HG03442 (cell line): Measurements from ENCODE around the gene KRTAP5-3.
"Not testable (repeated sequence)": the region's sequence is repeated elsewhere in the genome, so short reads cannot be mapped to it uniquely, and the experiment has no call there.

Experiments
- ATAC-seq: cut with Tn5 transposase; IDR thresholded peaks from one replicate; pipeline ENCODE4 v1.9.1; 2021; ENCODE audit warnings: mild to moderate bottlenecking, moderate library complexity; ENCODE audit not compliant: unreplicated experiment

The KRTAP5-3 gene, protein sequence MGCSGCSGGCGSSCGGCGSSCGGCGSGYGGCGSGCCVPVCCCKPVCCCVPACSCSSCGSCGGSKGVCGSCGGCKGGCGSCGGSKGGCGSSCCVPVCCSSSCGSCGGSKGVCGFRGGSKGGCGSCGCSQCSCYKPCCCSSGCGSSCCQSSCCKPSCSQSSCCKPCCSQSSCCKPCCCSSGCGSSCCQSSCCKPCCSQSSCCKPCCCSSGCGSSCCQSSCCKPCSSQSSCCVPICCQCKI

GRCh38 chr11:1608363-1608762, at the start of gene KRTAP5-3:
Gene KRTAP5-3 (minus strand): TSS chr11:1608463. CDS start chr11:1608385, 78 bp downstream.
- ATAC-seq = no peak

DNA sequence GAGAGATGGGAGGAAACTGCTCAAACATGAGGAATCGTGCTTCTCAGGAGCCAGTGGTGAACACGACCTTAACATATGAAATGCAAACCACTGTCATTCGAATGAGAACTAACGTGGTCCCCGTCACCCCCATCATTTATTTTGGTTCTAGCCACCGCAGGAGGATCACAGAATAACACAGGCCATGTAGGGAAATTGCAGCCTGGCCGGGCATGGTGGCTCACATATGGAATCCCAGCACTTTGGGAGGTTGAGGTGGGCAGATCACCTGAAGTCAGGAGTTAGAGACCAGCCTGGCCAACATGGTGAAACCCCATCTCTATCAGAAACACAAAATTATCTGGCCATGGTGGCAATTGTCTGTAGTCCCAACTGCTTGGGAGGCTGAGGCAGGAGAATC, 48.4 kb upstream of the KRTAP5-3 start:
- ATAC-seq = no peak

DNA sequence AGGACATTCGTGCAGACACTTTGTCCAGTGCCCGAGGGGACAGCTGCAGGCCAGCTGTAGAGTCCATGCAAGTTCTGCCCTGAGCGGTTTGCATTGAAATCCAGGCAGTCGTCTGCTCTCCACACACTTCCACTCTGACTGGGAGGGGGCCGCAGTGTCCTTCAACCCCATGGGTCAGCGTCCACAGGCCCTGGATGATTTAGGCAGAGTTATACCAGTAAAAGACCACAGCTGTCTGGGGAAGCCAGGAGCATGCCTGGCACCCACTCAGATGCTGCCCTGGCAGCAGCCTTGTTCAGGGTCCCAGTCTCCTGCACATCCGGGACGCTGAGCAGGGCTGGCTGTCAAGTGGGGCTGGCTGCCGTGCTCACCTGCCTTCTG, 47.8 kb upstream of the KRTAP5-3 start:
- ATAC-seq = no peak

DNA sequence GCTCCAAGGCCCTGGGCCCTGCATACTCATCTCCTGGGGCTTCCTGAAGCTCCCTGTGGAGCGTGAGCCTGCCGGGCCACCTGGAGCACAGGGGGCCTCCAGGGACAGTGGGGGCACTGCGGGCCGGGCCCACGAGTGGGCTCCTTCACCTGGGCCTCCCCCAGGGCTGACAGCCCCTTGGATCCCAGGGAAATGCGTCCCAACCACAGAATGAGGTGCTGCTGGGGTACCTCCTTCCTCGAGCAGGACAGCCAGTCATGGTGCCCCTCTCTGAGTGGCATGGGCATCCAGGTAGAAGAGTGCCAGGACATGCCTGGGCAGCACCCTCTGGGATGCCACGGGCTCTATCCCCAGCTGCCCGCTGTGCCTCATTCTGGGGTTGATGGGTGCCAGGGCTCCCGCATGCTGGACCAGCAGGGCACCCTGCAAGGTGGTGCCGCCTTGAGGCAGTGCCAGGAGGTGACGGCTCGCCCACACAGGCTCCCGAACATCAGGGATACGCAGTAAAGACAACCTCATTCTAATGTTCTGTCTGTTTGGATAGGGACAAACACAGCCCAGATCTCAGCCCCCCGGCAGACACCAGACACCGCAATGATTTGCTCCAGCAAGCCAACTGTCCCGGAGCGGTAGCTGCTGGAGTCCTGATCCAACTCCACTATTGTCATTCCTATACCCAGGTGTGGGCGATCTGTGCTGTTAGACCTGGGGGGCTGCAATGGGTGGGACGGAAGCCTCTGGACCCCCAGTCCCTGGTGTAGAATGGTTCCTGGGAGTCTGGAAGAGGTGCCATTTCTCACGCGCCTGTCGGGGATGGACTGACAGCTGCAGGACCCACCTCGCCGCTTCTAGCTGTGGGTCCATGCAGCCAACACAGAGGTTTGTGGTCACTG, 47.2 kb upstream of the KRTAP5-3 start:
- ATAC-seq = no peak

- ATAC-seq = no peak
These were observed 46.3 kb upstream of the KRTAP5-3 start for GRCh38 chr11:1654388-1655167.

DNA sequence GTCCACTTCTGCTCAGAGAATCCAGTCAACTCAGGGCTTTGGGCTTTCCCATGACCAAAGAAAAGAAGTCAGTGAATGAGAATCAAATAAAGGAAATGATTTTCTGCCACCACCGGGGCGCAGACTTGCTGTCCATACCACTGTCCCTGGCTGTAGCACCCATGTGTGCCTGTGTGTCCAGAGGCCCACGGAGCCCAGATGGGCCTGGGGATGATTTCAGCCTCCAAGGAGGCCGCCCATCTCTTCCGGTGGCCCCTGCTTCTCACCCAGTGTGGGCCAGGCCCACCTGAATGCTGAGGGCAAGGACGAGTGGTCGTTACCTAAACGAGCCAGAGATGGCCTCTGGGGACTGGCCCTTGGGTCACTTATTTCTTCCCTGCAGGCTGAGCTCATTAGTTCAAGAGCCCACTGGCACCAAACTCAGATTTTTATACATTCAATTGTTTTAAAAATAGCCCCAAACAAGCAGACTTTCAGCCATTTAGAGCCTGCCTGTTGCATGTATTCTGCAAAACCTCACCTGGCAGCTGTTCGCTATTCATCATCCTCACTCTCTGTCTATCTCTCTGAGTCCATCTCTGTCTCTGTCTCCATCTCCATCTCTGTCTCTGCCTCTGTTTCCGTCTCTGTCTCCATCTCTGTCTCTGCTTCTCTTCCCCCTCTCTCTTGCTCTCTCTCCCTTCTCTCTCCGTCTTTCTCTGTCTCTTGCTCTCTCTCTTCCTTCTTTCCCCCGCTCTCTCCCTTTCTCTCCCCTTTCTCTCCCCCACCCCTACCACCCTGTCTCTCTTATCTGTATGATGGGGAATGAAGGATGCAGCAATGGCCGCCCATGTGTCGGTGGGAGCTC, 45.5 kb upstream of the KRTAP5-3 start:
- no peak for ATAC-seq

GRCh38 chr11:1652771-1653540, 44.7 kb upstream of the KRTAP5-3 start:
- no peak for ATAC-seq

DNA sequence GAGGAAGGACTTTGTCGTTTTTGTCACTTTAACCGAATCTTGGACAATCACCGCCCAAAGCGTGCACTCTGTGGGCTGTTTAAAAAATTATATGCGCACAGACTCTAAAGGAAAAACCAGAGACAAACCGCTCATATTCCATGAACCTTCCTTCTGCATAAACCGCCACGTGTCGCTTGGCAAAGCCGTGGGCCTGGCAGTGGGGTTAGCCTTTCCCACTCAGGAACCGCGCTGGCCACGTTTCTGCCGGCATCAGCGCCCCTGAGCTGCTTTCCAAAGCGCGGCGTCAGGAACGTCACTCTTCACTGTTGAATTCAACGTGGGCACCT, 44.1 kb upstream of the KRTAP5-3 start:
- no peak for ATAC-seq

GRCh38 chr11:1652026-1652425, 43.8 kb upstream of the KRTAP5-3 start:
- ATAC-seq = no peak

DNA sequence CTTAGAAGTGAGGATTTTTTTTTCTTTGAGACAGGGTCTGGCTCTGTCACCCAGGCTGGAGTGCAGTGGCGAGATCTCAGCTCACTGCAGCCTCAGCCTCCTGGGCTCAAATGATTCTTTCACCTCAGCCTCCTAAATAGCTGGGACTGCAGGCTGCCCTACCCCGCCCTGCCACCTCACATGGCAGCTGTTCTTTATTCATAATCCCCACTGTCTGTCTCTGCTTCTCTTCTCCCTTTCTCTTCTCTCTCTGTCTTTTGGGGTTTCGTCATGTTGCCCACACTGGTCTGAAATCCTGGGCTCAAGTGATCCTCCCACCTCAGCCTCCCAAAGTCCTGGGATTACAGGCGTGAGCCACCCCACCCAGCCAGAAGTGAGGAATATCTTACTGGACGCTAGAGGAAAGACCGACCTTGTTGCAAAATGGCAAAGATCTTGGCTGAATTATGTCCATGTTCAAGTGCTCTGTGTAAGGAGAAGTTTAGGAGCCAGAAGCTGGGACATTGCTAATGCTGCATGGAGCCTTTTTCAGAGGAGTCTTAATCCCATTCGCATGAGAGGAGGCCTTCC, 43.2 kb upstream of the KRTAP5-3 start:
- no peak for ATAC-seq

DNA sequence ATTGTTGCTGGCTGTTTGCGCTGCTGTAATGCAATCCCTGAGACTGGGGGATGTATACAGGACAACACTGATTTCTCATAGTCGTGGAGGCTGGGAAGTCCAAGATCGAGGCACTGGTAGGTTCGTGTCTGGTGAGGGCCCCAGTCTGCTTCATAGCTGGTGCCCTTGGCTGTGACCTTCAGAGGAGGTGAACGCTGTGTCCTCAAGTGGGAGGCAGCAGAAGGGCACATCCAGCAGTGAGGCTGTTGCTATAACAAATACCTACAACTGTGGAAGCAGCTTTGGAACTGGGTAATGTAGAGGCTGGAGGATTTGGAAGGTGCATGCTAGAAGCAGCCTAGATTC, 42.6 kb upstream of the KRTAP5-3 start:
- no peak for ATAC-seq

- no peak for ATAC-seq
These were observed 42.0 kb upstream of the KRTAP5-3 start for GRCh38 chr11:1650034-1650917.

DNA sequence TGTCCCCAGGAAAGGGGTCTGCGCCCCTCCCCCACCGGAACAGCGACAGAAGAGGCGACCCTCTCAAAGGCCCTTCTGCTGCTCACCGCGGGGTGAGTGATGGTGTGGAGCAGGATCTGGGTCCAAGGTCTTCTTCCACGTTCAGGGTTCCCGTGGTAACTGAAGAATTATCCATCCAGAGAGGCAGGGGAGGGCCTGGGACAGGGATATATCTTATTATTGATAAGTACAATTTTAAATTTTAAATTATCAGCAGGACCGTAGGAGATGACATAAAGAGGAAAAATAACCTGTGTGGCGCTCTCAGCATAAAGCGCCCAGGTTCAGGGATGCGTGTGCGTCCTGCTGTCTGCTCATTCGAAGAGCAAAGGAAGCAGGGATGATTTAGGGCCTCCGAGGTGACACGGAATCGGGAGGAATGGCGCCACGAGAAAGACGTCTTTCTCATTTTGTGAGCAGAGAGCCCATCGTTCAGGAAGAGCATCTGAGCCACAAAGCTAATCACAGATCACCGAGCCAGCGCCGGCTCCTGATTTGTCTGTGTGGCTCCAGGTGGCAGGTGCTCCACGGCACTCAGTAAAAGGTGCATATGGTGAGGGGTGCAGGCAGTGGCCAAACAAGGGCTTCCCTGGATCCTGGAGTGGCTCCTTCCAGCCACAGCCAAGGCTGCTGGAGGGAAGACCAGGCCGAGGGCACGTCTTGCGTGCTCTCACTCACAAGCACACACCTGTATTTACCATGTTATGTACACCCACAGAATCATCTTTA, 40.6 kb upstream of the KRTAP5-3 start:
- ATAC-seq = no peak

DNA sequence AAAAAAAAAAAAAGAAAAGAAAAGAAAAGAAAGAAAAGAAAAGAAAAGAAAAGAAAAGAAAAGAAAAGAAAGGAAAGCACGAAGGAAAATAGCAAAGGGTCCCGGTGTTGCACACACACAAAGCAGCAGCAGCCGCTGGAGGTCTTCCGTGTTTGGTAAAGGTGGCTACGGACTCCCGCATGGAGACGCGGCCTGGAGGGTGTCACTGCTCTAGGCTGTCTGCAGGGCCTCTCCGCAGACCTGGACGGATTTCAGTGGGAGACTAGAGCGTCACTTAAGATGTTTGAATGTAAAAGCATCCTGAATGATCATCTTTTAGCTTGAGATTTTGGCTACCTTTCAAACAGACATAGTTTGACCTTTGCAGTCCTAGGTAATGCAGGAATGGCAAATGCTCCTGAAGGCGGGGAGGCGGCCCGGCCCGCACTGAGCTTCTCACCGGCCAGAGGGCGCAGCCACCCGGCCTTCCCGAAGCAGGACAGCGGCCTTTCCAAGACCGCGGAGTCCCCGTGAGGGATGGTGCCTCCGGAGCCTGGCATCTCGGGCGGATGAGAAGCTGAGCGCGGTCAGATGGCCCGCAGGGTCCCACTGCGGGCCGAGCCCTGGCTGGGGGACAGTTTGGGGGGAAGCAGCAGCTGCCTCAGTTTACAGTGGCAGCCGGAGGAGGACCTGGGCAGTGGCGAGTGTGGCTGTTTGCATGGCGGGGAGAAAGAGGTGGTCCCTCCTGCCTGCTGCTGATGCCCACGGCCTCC, 39.8 kb upstream of the KRTAP5-3 start:
- no peak for ATAC-seq

DNA sequence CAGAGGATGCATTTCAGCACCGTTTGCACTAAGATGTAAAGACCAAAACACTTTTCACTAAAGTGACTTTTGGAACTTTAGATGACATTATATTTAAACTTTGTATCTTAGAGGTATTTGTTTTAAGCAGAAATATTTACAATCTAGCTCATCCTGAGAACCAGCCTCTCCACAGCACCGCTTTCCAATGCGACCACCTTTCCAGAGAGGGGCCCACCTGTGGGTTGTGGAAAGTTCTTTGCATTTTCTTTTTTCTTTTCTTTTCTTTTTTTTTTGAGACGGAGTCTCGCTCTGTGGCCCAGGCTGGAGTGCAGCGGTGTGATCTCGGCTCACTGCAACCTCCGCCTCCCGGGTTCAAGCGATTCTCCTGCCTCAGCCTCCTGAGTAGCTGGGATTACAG, 38.3 kb upstream of the KRTAP5-3 start:
- not testable (repeated sequence) for ATAC-seq

DNA sequence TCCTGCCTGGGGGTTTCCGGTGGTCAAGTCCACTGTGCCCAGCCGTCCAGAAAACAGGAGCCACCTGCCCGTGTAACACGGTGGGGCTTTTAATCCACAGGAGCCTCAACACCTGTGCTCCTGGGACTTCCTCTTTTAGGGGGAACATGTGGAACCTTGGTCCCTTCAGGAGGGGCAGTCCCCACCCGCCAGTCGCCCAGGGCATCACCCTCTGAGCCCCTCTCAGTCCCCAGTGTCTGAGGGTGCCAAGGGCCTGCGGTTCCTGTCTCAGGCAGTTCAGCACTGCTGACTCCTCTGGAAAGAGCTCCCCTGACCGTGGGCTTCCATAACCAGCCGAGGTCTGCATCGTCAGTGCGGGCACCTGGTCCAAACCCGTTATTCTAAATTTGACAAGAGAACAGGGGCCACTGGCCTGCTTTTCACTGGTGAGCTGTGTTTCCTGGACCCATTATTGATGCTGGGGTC, 37.1 kb upstream of the KRTAP5-3 start:
- ATAC-seq = no peak
